ENCODE results near the gene SF3B4.

SF3B4 gene

DNA sequence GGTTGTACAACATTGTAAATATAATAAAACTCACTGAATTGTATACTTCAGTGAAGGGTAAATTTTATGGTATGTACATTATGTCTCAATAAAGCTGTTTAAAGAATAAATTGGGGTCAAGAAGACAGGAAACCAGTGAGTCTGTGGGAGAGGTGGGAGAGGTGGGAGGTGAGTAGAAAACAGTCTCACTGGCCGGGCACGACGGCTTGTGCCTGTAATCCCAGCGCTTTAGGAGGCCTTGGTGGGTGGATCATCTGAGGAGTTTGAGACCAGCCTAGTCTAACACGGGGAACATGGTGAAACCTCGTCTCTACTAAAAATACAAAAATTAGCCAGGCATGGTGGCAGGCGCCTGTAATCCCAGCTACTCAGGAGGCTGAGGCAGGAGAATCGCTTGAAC is 4.9 kb upstream of the SF3B4 start:
- no peak for DNase-seq (ENCODE audit: low read depth in 3 of 3)

DNA sequence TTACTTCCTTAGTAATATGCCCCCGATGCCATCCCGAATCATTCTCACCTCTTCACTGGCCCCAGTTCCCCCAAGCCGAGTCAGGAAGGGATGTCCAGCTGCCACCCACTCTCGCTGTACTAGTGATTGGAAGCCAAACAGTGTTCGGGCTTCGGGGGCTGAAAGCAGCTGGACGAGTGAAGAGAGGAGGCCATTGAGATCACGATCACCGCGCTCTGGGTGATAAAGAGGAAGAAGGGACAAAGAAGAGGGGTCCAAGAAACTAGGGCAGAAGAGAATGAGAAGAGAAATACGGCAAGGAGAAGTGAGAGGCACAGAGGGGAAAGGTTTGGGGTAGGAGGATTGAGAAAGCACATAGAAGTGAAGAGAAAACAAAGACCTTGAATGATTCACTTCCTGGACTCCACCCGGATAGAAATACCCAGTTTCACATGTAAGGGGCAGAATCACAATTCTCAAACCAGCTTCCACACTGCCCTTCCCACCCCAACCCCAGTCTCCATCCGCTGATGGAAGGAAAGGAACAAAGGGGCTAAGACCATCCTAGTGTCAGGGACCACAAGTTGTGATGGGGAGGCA is 3.7 kb upstream of the SF3B4 start:
- no peak for DNase-seq (ENCODE audit: low read depth in 3 of 3)

DNA sequence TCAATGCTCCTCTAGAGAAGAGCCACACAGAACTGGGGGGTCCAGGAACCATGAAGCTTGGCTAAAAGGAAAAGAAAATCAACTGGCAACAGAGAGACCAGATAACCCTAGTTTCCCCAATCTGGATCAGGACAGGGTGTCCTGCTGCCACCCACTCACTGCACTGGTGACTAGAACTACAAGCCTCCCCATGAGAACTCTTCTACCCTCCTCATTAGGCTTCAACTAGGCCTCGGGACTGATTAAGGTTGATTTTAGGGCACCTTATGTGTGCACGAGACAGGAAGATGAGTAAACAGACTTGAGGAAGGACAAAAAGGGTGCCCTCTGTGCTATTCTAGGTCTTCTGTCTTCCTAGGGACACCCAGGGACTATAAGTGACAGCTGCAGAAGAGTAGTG is 2.3 kb upstream of the SF3B4 start:
- no peak for DNase-seq (ENCODE audit: low read depth in 3 of 3)

DNA sequence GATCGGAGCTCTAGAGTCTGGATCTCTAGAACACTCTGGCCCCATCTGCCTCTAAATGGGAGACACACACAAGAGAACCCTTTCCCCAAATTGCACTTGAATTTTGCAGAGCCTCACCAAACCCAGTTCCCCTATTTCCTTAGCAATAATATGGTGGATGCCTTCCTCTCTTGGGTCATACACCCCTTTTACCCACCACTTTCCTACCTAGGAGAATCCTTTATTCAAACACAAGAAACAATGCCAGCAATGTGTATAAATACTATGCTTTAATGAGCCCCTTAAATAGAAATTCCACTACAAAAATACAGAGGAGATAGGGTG is 760 bp upstream of the SF3B4 start:
- no peak for DNase-seq (ENCODE audit: low read depth in 3 of 3)

DNA sequence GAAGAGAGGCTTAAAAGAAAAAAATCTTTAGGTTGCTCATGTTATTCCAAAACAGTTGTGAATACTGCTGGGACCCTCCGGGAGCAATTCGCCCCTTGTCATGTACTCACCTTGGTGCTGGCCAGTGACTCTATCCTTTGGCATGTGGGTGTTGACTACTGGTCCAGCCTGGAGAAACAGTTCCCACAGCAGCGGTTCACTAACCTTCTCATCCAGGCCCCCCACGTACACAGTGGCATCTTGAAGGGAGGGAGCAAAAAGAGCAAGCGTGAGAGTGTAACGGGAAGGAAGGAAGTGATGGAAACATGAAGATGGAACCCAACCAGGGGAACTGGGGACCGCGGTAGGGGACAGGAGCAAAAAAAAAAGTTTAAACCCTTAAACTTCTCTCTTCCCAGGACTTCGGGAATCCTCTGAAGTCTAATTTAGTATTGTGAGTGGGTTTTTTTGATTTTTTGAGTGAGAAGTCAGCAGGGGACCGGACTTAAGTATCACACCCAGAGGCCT is 494 bp downstream of the SF3B4 start:
- DNase-seq (ENCODE audit: low read depth in 3 of 3), result no peak

DNA sequence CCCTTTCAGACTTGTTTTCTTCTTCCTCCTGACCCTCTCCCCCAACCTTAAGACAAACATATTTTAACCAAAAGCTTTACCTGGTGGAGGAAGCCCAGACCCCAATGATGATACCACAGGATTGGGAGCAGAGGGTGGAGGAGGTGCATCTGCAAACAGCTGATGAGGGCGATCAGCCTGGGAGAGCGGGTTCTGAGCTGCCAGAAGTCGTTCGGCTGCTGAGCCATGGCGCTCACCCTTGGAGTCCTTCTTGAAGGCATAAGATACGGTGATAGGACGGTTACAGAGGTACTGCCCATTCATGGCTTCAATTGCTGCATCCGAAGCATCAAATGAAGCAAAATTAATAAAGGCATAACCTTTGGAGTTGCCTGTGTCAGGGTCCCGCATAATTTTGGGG is 1.3 kb downstream of the SF3B4 start:
- no peak for DNase-seq (ENCODE audit: low read depth in 3 of 3)

DNA sequence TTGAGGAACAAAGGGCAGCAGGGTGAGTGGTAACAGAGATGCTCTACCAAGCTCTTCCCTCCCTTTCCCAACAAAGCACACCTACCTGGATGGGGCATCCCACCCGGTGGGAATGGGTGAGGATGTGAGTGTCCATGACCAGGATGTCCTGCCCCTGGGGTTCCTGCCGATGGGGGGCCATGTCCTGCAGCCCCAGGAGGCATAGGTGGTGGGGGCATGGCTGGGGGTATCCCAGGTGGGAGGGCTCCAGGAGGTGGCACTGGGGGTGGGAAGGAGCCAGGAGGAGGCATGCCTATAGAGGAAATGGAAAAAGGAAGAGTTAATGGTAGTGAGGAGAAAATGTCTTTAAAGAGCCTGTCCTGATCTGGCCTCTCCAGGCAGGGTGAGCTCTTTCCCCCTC is 1.9 kb downstream of the SF3B4 start:
- DNase-seq (ENCODE audit: low read depth in 3 of 3), result no peak

DNA sequence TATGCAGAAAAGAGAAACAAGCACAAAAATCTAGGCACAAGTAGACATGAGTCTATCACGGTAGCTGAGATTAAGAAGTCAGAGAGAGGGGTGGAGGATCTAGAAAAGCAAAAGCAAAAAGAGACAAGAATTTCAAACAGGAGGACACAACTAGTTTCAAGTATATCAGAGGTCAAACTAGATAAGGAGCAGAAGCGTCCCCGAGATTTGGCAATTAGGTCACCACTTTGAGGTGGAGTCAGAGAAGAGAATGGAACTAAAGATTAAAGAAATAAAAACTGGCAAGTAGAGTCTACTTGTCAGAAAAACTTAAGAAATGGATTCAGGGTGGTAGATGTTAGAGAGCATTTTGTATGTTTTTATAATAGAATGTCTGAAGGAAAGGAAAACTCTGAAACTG is 2.3 kb downstream of the SF3B4 start:
- no peak for DNase-seq (ENCODE audit: low read depth in 3 of 3)

DNA sequence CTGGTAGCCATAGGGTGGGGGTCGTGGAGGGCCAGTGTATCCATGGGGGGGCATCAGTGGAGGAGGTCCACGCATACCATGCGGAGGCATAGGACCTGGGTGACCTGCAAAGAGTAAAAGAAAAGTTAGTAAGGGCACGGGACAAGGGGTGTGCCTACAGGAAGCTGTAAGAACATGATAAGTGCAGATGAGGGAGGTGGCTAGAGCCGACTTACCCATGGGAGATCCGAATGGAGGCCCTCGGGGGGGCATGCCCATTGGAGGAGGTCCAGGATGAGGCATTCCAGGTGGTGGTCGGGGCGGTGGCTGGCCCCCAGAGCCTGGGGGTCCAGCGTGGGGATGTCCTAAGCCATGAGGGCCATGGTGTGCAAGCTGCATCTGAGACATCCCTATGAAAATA is 4.0 kb downstream of the SF3B4 start:
- DNase-seq (ENCODE audit: low read depth in 3 of 3), result no peak

DNA sequence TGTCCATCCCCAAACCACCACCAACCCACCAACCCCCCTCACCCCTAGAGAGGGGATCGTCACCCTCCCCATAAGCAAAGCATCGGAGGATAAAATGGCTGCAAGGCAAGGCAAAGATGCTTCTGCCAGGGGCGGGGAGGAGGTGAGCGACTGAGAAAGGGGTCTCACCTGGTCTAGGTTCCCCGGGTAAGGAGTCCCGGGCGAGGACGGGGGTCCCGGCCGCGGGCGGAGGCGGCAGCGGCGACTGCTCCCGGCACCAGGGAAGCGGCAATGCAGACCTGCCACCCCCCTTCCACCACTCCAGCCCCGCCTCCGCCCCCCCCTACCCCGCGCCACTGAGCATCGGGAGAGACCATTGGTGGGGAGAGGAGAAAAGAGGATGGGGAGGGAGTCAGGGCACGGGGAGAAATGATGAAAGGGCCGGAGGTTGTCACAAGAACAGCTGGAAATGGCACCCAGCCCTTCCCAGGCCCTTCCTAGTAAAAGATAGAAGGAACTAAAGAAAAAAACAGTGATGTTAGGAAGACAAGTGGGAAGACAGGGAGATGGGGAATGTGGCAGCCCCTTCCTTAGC is 9.9 kb downstream of the SF3B4 start, which contains the start of gene SV2A:
Gene SV2A, minus strand, starts transcription at position 274 of the 574 bp plus-strand sequence. CDS start 4,004 bp downstream, outside the sequence.
- peak in 2 of 3 experiments; percentile 21 to 46 for DNase-seq (ENCODE audit: low read depth in 3 of 3)

DNA sequence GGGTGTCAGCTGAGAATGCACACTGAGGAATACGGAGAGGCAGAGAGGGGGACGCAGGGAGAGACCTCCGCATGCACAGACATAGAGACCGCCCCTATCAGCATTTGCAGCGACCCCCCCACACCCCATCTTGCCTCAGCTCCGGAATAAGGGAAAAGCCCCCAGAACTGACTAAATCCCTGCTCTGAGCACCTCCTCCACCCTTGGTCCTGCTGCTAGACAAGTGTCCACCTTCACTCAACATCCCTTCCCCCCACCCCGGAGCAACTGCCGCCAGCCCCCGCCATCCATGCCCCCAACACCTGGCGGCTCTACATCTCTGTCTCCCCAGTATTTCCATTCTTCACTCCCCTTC is 10.7 kb downstream of the SF3B4 start:
- no peak for DNase-seq (ENCODE audit: low read depth in 3 of 3)

DNA sequence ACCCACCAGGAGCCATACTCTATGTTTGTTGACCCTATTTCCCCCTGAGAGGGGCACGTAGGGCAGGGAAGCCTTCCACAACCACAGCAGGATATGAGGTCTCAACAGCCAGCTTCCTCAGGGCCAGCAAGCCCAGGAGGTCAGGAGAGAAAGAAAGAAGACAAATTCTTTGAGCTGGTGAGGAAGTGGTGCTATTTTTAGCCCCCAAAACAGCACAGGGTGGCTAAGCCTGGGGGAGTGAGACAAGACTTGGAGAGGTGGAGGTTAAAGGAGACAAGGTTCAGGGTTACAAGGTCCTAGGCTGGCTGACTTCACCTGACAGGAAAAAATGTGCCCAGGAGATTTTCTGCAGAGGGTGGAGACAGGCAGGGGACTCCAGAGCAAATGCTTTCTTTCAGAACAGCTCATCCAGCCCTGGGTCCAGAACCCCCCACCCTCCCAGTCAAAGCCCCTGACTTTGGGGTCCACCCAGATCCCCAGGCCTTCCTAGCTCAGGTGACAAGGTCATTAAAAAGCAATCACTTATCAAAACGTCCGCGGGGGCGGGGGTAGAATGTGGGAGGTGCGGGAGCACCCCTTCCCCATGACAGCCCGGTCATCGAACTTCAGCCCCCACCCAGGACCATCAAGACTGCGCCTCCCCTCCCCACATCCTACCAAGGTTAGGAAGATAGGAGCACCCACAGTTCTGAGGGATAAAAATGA is 11.3 kb downstream of the SF3B4 start:
- no peak for DNase-seq (ENCODE audit: low read depth in 3 of 3)

DNA sequence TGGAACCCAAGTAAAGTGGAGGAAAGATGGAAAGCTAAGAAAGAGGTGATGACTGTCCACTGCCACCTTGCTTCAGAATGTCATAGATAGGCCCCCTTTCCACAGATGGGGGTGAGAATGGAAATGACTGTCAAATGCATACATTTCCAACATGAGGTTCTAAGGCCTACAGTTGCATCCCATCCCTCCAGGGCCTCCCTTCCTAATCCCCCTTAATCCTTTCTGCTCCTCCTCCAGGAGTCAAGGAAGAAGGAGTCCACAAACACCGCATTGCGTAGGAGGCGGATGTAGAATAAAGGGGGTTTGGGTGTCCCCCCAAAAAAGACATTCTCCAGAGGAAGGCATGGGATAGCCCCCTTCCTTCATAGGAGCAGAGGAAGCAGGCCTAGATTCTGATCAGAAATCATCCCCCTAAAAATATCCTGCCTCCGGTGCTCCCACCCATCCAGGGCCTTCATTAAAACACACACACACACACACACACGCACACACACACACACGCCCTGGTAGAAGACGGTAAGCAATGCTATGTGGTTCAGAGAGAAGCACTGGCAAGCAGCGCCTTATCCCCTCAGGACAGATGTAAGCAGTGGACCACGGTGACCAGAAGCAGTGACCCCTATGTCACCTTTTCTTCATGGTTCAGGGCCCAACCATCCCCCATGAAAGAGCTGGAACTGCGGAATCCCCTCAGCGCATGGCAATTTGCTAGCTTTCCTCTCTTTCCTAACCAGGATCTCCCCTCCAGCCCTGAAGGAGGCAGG is 12.0 kb downstream of the SF3B4 start:
- DNase-seq (ENCODE audit: low read depth in 3 of 3), result no peak

DNA sequence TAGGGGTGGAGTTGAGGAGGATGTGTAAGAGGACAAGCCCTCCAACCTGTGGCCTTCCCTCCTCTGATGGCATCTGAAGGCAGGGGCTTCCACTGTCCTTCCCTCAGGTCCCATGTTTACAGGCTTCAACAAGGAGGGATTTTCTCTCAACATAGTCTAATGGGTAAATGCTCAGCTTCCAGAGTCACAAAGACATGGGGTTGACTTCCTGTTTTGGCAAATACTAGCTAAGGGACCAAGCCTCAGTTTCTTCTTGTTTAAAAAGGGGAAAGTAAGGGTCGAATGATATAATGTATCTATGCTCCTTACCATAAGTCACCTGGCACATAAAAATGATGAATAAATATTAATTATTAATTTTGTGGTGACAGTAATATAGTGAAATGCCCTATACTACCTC is 13.1 kb downstream of the SF3B4 start:
- DNase-seq (ENCODE audit: low read depth in 3 of 3), result no peak

DNA sequence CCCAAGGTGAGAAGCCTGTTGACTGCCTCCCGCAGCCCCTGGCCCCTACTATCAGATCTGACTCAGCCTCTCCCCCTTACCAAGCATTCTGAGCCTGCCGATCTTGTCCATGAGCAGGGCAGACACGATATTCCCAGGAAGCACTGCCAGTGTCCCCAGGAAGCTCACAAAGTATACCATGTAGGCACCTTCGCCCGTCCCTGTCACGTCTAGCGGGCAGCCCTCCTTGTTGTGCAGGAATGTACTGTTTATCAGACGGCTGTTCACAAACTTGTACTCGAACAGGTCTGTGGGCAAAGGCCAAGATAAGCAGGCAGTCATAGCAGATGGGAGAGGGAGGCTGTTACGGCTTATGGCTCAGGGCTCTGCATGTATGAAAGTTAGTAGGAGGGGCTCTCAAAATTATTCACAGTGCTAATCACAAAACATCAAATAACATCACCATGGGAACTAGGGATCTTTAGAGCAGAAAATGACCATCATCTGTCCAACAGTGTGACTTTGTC is 21.0 kb downstream of the SF3B4 start:
- DNase-seq (ENCODE audit: low read depth in 3 of 3), result no peak

DNA sequence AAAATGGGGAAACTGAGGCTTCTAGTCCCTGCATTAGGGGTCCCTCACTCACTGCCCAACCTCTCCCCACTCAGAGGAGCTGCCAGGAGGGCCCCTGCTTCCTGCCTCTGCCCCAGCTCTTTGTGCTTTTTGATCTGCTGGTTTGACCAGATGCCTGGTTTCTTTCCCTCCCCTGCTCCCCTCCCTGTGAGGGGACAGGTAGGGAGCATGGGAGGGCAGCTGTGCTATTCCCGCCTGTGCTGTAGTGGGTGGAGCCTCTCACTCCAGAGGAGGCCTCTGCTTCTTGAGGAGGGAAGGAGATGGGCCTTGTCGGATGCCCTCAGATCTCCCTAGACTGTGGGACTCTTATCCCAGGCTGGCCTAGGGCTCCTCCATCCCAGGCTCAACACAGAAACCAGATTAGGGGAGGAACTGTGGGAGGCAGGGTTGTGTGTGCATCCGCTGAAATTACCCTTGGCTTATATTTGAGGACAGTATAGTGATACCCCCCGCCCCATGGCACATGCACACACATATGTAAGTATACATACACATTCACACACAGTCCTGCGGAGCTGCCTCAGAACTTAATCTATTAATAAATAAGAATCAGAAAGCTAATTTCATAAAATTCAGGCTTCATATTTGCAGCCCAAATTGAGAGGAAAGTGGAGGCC is 23.6 kb downstream of the SF3B4 start:
- DNase-seq (ENCODE audit: low read depth in 3 of 3), result no peak

DNA sequence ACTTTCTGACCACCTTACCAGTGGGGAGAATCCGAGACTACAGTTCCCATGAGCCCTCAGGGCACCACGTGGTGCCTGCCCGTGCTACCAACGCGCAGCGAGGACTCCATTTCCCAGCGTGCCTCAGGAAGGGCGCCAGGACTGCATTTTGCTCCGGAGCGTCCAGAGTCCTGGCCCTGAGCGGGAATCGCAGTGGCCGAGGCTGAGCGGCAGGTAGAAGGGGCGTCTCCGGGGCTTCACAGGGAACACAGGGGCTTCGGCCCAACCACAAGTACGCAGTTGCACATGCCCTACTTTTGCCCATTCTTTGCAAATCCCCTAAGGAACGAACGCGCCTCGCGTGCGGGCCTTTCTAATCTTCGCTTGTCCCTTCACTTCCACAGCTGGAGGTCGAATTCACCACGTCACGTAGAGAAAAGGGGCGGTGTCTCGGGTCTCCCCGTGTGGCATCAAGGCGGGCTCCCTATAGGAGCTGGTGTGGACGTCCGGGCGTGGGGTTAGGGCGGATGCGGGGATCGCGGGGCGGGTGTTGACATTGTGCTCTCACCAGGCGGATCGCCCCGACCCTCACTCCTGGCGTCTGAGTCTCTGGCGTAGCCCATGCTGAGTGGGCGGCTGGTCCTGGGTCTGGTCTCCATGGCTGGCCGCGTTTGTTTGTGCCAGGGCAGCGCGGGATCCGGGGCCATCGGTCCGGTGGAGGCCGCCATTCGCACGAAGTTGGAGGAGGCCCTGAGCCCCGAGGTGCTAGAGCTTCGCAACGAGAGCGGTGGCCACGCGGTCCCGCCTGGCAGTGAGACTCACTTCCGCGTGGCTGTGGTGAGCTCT is 27.9 kb downstream of the SF3B4 start, which contains the start of gene BOLA1:
Gene BOLA1, plus strand, starts transcription at position 109 of the 825 bp plus-strand sequence. Its CDS starts 492 bp downstream, at position 601.
- peak; percentile 65 to 81 (median 71) for DNase-seq (ENCODE audit: low read depth in 3 of 3)

DNA sequence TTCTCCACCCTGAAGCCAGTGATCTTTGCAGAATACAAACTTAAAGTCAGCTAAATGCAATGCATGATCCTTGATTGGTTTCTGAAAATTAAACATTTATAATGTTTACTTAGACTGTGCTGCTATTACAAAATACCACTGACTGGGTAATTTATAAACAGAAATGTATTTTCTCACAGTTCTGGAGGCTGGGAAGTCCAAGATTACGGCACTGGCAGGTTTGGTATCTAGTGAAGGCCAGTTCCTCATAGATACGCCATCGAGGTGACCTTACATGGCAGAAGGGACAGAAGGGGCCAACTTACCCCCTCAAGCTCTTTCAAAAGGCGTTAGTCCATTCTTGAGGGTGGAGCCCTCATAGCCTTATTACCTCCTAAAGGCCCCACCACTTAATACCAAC is 31.0 kb downstream of the SF3B4 start:
- no peak for DNase-seq (ENCODE audit: low read depth in 3 of 3)

DNA sequence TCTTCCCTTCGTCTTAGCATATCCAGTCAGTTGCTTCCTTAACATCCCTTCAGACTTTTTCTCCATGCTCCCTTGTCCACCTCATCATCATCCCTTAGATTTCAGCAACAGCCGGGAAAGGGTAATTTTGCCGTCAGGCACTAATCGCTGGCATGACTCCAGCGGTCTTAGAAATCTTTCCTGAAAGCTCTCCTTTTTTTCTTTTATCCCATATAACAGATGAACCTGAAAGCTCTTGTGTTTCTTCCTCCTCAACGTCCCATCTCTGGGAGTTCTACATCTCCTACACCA is 38.7 kb downstream of the SF3B4 start:
- no peak for DNase-seq (ENCODE audit: low read depth in 3 of 3)

DNA sequence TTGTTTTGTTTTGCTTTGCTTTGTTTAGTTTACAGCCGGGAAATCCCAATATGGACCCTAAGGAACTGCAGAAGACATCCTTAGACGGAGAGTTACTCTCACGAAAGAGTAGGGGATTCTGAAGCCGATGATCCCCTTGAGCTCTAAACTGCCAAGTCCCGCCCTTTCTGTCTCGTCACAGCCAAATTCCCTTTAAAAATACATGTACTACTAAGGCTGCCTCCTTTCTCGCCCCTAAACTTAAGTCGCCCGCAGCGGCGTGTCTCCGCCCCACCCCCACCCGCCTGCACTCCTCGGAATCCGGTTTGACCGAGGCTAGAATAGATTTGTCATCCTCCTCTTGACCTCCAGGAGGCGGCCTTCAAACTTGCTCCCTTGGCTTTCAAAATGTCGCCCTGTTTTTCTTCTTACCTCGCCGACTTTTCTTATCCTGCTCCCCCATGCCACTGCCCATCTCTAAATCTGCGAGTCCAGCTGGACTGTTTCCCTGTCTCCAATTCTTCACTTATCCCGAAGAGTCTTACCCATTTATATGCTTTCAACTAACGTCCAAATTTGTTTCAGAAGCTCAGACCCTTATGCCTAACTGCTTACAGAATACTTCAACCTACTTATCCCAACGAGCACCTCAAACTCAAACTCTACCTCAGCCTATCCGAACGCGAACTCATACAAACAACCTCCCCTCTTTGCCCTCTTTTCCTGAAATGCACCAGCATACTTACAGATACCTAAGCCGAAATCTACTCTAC is 39.2 kb downstream of the SF3B4 start:
- peak; percentile 50 to 81 (median 59) for DNase-seq (ENCODE audit: low read depth in 3 of 3)

Measured in stimulated activated CD4-positive, alpha-beta T cell treated with anti-CD3 and anti-CD28 coated beads, TNF-alpha, amount 100 ng/mL, for 24 hours (primary cell).